HG02763 (cell line): ENCODE measurements around the gene DUS2.

Experiments
- ATAC-seq: cut with Tn5 transposase; IDR thresholded peaks from one replicate; pipeline ENCODE4 v1.9.1; 2021; ENCODE audit warnings: mild to moderate bottlenecking, moderate library complexity; ENCODE audit not compliant: unreplicated experiment

The DUS2 gene

DNA sequence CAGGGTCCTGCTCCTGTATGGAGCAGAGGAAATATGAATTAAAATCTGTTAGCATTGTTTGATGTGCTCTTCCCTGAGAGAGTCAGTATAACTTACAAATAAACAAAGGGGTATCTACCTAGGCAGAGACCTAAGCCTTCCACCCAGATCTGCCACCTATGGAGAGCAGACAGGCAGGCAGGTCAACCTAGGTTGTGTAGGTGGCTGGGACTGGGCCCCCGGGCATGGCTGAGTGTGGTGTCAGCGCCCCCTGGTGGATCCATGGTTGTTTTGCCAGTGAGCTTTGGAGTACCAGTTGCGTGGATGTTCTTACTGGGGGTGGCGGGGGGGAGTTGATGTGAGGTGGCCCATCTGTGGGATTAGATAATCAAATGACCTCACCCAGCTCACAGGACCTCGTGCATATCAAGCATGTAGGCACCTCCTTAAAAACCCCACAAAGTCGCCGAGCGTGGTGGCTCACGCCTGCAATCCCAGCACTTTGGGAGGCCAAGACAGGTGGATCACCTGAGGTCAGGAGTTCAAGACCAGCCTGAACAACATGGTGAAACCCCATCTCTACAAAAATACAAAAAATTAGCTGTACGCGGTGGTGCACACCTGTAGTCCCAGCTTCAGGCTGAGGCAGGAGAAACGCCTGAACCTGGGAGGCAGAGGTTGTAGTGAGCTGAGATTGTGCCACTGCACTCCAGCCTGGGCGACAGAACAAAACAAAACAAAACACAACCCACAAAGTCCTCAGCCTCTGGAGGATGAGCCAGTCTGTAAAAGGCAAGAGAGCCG lies 17.6 kb downstream of the DUS2 start:
- peak; percentile 69 for ATAC-seq

DNA sequence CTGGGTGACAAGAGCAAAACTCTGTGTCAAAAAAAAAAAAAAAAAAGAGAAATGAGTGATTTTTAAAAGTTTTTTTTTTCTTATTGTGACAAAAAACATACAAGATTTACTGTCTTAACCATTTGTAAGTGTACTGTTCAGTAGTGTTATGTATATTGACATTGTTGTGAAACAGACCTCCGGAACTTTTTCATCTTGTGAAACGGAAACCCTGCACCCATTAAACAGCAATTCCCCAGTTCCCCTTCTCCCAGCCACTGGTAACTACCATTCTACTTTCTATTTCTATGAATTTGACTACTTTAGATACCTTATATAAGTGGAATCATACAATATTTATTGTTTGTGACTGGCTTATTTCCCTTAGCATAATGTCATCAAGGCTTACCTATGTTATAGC lies 18.7 kb downstream of the DUS2 start:
- ATAC-seq = no peak

DNA sequence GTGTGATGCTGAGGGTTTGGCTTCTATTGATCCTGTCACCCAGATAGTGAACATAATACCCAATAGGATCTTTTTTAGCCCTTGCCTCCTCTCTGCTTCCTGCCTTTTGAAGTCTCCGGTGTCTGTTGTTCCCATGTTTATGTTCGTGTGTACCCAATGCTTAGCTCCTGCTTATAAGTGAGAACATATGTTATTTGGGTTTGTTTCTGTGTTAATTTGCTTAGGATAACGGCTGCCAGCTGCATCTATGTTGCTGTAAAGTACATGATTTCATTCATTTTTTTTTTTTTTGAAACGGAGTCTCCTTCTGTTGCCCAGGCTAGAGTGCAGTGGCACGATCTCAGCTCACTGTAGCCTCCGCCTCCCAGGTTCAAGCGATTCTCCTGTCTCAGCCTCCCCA lies 23.0 kb downstream of the DUS2 start:
- ATAC-seq = no peak

DNA sequence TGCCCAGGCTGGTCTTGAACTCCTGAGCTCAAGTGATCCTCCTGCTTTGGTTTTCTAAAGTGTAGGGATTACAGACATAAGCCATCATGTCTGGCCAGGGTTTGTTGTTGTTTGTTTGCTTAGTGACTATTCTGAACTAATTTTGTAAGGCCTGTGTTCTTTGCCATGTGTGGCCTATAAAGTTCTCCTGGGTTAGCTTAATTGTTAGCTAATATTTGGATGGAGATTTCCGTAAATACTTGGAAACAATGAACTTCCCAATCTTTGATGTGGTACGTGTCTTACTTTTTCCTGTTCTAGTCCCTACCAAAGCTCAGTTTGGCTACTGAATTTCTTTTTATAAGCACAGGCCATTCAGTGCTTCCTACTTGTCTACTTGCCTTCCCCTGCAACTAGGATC lies 24.9 kb downstream of the DUS2 start:
- no peak for ATAC-seq

DNA sequence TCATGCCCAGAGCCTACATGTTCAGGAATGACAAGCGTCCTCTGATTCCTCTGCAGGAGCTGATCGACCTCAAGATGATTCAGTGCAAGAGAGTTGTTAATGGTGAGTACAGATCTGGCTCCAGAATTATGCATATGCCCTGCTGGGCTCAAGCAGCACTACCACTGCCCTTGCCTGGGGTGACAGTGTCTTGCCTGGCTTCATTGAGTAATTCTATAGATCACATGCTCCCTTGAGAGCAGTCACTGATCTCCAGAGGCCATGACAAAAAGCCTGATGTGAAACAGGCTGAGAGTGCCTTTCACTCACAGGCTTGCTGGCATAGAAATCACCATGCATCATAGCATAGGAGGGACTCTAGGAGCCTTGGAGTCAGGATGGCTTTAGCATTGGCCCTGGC lies 26.4 kb downstream of the DUS2 start:
- no peak for ATAC-seq

DNA sequence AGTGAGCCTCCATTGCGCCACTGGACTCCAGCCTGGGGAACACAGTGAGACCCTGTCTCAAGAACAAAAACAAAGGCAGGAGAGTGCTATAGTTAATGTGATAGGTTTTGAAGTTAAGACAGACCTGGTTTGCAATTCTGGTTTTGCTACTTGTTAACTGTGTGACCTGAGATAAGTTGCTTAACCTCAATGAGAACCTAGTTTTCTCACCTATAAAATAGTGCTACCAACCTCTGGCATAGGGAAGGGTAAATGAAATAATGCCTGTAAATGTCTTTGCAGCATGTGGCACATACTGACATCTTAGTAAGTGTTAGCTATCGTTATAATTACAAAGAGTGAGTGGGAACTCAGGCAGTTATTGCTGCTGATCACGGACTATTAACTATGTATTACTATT lies 32.3 kb downstream of the DUS2 start:
- ATAC-seq = no peak

DNA sequence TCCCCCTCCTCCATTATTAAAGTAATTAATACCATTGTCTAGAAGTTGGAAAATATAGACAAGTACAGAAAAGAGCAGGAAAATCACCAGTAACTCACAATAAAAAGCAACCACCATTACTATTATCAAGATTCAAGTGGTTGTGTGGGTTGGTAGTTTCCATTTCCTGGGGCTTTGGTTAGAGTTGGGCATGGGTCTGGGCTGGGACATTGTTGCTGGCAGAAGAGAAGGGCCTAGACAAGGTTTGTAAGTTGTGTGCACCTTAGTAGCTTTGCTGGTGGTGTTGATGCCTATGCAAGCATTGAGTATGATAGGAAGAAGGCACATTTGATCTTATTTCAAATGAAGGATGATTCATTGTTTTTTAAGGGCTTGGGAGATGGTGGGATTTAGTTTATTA lies 36.7 kb downstream of the DUS2 start:
- ATAC-seq = no peak

DNA sequence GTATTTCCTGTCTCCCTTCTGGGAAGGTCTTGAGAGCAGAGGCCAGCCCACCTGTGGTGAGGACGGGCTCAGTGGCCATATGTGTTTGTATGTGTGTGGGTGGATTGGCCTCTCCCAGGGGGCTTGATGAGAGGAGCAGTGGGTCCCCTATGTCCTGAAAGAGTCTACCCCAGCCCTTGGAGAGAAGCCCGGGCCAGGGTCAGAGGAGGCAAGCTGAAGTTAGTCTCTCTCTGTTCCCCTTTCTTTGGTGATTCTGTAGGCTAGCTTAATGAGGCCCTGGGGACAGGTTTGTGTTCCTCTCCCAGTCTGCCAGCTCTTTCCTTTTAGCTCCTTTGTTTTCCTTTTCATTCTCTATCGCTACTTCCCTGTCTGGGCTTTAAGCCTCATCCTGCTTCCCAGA lies 38.3 kb downstream of the DUS2 start:
- no peak for ATAC-seq

DNA sequence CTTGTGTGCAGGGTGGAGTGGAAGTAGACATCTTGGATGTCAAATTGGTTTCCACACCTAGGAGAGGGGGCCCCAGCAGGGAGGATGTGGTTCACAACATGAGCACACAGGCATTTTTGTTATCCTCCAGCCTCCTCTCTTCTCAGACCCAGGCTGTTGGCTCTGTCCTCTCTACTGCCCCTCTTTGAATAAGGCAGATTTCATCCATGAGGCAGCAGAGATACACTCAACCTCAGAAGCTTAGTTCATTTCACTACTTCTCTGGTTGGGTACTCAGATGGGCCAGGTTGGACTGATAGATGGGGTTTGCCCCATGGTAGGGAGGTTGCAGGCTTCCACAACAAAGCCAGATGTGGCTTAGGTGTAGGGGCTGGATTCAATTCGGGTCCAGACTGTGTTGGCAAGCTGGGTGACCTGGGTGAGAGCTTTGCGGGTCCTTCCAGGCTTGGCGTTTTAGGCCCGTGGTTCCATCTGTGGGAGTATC lies 39.9 kb downstream of the DUS2 start:
- no peak for ATAC-seq

DNA sequence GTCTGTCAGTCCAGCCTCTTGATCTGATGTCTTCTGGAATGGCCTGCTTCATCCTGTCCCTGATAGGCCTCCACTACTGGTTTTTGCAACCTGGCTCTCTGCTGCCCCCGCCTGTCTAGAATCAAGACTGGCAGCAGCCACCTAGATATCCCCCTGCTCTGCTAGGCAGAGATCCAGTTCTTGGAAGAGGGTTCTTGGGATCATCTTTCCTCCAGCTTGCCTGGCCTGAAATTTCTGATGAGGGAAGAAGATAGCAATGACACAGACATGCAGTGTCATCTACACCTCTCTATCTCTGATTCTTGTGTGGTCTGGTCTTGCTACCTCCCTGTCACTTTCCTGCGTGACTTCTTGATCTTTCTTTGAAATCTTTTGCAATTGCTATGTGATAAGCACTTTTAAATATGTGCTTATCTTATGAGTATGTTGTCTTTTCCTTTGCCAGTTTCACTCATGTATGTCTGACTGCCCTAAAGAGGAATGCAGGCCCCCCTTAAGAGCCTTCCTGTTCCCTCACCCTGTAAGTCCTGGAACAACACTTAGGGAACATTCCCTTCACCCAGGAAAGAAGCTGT lies 41.8 kb downstream of the DUS2 start:
- no peak for ATAC-seq

DNA sequence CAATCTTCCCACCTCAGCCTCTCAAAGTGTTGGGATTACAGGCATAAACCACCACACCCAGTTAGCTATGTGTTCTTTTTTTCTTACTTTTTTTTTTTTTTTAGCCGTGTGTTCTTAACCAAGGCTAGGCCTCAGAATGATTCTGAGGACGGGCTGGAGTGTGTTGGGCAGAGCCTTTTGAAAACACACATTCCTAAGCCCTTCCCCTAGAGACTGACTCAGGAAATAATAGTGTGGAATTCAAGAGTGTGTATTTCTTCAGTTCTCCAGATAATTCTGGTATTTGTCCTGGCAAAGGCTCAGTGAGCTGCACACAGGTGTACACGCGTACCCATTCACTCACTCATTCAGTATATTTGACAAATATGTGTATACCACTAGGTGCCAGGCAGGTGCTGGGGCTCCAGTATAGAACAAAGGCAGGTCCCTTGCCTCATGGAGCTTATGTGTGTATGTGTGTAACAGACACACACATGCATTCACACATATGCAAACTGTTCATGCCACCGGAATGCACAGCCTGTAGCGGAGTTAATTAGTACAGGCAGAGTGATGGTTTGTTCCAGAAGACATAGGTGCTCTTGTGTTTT lies 42.7 kb downstream of the DUS2 start:
- ATAC-seq = no peak

DNA sequence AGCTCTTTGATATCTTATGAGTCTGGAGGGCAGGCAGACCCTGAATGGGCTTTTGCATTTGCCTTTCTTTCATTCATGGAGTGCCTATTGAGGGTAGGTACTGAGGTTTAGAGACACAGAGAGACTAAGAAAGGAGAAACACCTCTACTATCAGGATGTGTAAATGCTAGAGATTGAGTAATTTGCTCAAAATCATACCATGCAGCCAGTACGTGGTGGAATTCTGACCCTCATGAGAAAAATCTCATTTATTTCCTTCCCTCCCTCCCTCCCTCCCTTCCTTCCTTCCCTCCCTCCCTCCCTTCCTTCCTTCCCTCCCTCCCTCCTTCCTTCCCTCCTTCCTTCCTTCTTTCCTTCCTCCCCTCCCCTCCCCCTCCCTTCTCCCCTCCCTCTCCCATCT lies 43.7 kb downstream of the DUS2 start:
- ATAC-seq = no peak

DNA sequence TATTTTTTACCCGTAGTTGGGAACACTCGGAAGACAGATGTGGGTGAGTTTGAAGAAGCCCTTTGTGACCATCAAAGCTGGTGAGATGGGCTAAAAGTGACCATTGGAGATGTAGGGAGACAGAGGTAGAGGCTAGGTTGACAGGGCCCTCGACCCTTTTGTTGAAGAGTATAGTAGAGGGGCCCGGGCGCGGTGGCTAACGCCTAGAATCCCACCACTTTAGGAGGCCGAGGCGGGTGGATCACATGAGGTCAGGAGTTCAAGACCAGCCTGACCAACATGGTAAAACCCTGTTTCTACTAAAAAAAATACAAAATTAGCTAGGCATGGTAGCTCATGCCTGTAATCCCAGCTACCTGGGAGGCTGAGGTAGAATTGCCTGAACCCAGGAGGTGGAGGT lies 45.8 kb downstream of the DUS2 start:
- no peak for ATAC-seq

DNA sequence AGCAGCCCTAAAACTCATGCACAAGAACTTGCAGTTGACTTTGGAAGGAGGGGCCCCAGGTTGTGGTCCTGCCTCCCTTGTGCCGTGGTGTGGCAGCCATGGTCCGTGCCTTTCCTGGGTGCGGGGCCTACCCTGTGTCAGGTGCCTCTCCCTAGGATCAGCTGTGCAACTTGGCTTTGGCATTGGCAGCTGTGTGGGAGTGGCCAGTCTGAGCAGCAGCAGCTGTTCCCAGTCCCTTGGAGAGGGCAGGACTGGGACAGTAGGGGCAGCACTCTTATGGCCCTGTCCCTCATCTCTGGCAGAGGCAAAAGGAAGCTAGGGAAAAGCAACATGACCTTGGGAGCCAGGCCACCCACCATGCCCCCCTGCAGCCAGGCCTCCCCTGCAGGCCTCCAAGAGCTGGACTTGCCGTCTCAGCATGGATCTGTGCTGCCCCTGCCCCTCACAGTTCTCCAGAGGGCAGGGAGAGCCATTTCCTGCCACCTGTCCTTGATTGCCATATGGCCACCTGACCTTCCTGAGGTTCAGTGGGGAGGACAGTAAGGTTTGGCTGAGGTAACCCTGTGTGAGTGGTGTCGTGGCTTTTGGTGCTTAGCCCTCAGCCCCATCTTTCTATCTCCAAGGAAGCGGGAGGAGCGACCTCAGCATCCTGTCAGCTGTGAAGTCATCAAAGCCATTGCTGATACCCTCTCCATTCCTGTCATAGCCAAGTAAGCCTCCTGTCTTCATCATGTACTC lies 46.6 kb downstream of the DUS2 start:
- no peak for ATAC-seq

DNA sequence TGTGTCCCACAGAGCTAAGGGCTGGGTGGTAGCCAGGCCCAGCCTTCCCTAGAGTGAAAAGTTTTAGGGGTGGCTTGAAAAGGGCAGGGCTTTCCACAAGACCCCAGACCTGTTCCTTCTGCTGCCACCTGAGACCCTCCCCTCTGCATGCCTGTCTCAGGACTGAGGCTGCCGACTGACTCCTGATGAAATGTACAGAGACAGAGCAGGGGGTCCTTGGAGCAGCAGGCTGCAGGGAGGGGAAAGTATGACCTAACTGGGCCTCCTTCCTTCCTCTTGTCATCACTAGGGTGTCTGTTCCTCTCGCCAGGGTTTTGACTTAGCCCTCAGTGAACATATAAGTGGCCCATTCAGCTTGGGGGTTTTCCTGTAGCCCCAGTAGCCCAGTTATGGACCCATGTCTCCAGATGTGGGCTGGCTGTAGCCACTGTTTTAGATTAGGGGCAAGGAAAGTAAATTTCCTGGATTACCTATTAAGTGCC lies 47.2 kb downstream of the DUS2 start:
- ATAC-seq = no peak

DNA sequence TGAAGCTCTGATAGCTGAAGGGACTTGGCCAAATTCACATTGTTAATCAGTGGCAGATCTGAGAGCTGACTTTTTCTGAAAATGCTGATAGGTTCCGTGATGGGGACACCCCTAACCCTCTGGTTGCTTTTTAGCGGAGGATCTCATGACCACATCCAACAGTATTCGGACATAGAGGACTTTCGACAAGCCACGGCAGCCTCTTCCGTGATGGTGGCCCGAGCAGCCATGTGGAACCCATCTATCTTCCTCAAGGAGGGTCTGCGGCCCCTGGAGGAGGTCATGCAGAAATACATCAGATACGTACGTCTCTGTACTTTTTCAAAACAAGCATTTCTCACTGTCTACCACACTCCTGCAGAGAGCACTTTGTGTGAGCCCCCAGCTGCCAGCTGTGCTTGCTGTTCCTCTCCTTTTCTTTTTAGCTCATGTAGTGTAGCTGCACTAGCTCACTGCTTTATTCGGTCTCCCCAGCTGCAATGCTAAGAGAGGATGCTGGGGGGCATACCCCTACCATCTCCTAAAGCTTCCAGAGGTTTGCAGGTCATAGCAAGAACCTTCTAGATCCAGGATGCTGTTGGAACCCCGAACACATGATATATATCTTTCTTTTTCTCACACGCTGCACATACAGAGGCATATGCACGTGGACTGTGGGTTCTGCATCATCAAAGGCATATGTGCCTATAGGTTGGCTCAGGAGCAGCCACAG lies 47.9 kb downstream of the DUS2 start:
- no peak for ATAC-seq

DNA sequence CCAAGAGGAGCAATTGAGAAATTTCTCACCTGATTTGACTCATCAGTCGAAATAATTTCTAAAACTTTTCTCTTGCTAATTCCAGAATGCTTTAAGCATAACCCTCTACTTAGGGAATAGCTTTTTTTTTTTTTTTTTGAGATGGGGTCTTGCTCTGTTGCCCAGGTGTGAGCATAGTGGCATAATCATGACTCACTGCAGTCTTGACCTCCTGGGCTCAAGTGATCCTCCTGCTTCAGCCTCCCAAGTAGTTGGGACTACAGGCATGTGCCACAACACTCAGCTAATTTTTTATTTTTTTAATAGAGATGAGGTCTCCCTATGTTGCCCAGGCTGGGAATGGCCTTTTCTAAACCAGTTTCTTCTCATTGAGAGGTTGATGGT lies 48.4 kb downstream of the DUS2 start:
- no peak for ATAC-seq

DNA sequence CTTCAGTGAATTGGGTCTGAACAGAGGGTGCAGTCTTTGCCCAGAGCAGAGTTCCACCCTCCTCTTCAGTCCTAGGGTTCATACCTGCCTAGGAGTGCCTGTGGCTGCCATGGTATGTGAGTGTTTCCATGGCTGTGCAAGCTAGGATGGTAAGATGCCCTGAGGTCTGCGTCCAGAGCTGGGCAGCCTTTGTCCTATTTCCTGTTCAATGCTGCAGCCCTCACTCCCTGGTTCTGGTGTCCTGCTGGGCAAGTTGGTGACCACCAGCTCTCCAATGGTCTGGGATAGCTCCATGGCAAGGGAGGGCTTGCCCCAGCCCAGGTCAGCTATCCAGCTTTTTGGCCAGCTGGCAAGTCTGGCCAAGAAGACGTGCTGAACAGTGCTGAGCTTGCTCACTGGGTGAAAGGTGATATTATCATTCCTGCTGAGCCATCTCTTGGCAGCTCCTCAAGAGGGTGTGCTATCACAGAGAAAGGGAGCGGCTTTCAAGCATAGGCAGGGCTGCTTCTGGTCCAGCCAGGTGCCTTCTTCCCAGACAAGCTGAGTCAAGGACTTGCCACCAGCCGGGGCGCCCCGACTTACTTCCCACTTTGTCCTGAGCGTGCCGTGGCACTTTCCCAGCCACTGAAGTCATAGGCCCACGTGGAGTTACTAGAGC lies 49.1 kb downstream of the DUS2 start:
- no peak for ATAC-seq

DNA sequence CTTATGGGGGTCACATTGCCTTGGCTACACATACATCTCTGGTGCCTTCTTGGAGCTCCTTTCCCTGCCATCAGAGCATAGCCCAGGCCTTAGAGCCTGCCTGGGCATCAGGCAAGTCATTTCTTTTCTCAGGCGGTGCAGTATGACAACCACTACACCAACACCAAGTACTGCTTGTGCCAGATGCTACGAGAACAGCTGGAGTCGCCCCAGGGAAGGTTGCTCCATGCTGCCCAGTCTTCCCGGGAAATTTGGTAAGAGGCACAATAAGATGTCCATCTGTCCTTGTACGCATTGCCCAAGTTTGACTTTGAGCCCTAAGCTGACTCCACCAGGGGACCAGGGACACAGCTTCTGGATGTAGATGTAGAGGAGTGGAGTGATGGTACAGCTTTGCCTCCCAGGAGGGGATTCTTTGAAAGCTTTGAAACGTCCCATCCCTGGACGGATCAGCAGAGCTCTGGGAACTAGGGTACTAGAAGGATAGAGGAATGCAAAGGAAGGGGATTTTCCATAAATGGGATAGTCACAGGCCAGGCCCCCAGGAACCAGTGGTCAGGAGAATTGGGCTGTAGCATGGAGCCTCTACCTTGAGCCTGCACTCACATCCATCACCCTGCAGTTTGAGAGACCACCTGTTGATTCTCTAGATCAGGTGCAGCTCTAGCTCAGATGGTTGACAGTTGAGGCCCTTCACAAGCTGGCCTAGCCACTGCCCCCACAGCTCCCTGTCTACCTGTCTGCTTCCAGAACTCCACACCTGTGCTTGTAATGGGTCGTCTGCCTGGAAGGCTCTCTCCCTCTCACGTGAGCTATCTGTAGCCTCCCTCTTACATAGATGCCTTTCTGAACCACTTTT lies 51.0 kb downstream of the DUS2 start:
- no peak for ATAC-seq
